Measurements from ENCODE around the gene CABLES1.
"Not testable (repeated sequence)": the region's sequence is repeated elsewhere in the genome, so short reads cannot be mapped to it uniquely, and the experiment has no call there.

Gene CABLES1

GRCh38 chr18:23247896-23248295 is 112.6 kb downstream of the CABLES1 start:
- no peak for DNase-seq

GRCh38 chr18:23248826-23249225 is 113.5 kb downstream of the CABLES1 start:
- DNase-seq = no peak

- DNase-seq = no peak
Measured at GRCh38 chr18:23249348-23249747, 114.1 kb downstream of the CABLES1 start.

- DNase-seq = no peak
Measured at GRCh38 chr18:23250893-23251656, 115.8 kb downstream of the CABLES1 start.

- DNase-seq = no peak
Measured at GRCh38 chr18:23253630-23254029, 118.3 kb downstream of the CABLES1 start.

GRCh38 chr18:23257137-23257536 is 121.9 kb downstream of the CABLES1 start:
- no peak for DNase-seq

GRCh38 chr18:23257686-23258565 is 122.6 kb downstream of the CABLES1 start:
- no peak for DNase-seq

GRCh38 chr18:23258566-23259469 is 123.5 kb downstream of the CABLES1 start:
- no peak for DNase-seq

GRCh38 chr18:23259701-23260681 is 124.7 kb downstream of the CABLES1 start:
- peak; percentile 94 for DNase-seq

GRCh38 chr18:23260926-23261590 is 125.8 kb downstream of the CABLES1 start:
- no peak for DNase-seq

- no peak for DNase-seq
Measured at GRCh38 chr18:23263551-23264235, 128.4 kb downstream of the CABLES1 start.

GRCh38 chr18:23265682-23266399 is 130.6 kb downstream of the CABLES1 start:
- no peak for DNase-seq

- no peak for DNase-seq
Measured at GRCh38 chr18:23266717-23267446, 131.6 kb downstream of the CABLES1 start.

- no peak for DNase-seq
Measured at GRCh38 chr18:23267447-23267776, 132.1 kb downstream of the CABLES1 start.

- no peak for DNase-seq
Measured at GRCh38 chr18:23268641-23269040, 133.4 kb downstream of the CABLES1 start.

GRCh38 chr18:23269068-23269467 is 133.8 kb downstream of the CABLES1 start:
- DNase-seq = not testable (repeated sequence)

- no peak for DNase-seq
Measured at GRCh38 chr18:23269928-23270327, 134.6 kb downstream of the CABLES1 start.

GRCh38 chr18:23270986-23271680 is 135.8 kb downstream of the CABLES1 start:
- DNase-seq = no peak

Data from NCI-H1105 (cell line).